Measurements from ENCODE around the gene PEX1. TPM values are rescaled to one million over a fixed set of nuclear protein-coding genes. Genes with fewer than 3 reads are reported as not detected.

Gene PEX1
- total RNA-seq, 1 donor from 2014 or later = 18.3 TPM

- TF ChIP-seq, protein P1, sequence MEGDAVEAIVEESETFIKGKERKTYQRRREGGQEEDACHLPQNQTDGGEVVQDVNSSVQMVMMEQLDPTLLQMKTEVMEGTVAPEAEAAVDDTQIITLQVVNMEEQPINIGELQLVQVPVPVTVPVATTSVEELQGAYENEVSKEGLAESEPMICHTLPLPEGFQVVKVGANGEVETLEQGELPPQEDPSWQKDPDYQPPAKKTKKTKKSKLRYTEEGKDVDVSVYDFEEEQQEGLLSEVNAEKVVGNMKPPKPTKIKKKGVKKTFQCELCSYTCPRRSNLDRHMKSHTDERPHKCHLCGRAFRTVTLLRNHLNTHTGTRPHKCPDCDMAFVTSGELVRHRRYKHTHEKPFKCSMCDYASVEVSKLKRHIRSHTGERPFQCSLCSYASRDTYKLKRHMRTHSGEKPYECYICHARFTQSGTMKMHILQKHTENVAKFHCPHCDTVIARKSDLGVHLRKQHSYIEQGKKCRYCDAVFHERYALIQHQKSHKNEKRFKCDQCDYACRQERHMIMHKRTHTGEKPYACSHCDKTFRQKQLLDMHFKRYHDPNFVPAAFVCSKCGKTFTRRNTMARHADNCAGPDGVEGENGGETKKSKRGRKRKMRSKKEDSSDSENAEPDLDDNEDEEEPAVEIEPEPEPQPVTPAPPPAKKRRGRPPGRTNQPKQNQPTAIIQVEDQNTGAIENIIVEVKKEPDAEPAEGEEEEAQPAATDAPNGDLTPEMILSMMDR (IDR thresholded peaks at IDR 0.05; ENCODE audit: insufficient read depth, low read length, poor library complexity, severe bottlenecking) = no peak
- no peak for DNase-seq (ENCODE audit: low read depth)
- Histone ChIP-seq H3K27me3 (ENCODE audit: control insufficient read depth, insufficient read depth, low read length) (no peaks in the 10 kb centered on the region), H3K4me3 (ENCODE audit: low read depth, low read length) (no peak overlapping the region), H3K36me3 (ENCODE audit: control insufficient read depth, insufficient read depth, low read length) (peaks cover 2% of the 10 kb centered on the region)
These were observed 15.0 kb downstream of the PEX1 start for GRCh38 chr7:92513167-92513902.

DNA sequence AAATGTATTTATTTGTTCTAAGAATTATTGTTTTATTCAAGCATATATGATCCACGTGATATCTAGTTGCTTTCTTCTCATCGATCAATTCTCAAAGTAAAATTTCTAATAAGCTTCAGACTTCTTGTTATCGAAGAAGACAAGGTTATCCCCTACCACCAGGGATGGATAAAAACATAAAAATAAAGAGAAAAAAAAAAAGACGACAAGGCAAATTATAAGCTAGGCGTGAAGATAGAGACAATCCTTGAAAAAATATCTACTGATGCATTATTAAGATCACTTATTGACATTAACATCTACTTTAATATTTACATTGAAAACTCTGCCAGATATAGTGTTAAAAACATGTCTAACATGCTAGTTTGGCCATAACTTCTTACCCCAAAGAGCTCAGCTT, 19.4 kb downstream of the PEX1 start:
- no peak overlapping the region for H3K4me3 ChIP-seq (ENCODE audit: low read depth, low read length)
- TF ChIP-seq, protein P1 (IDR thresholded peaks at IDR 0.05; ENCODE audit: insufficient read depth, low read length, poor library complexity, severe bottlenecking) = no peak
- peaks cover 1% of the 10 kb centered on the region for H3K36me3 ChIP-seq (ENCODE audit: control insufficient read depth, insufficient read depth, low read length)
- DNase-seq (ENCODE audit: low read depth) = no peak
- H3K27me3 ChIP-seq (ENCODE audit: control insufficient read depth, insufficient read depth, low read length) = no peaks in the 10 kb centered on the region

GRCh38 chr7:92506363-92506762, 22.0 kb downstream of the PEX1 start:
- TF ChIP-seq, protein P1 (IDR thresholded peaks at IDR 0.05; ENCODE audit: insufficient read depth, low read length, poor library complexity, severe bottlenecking) = no peak
- no peak overlapping the region for H3K4me3 ChIP-seq (ENCODE audit: low read depth, low read length)
- DNase-seq (ENCODE audit: low read depth) = no peak
- H3K27me3 ChIP-seq (ENCODE audit: control insufficient read depth, insufficient read depth, low read length) = no peaks in the 10 kb centered on the region
- peaks cover 1% of the 10 kb centered on the region for H3K36me3 ChIP-seq (ENCODE audit: control insufficient read depth, insufficient read depth, low read length)

DNA sequence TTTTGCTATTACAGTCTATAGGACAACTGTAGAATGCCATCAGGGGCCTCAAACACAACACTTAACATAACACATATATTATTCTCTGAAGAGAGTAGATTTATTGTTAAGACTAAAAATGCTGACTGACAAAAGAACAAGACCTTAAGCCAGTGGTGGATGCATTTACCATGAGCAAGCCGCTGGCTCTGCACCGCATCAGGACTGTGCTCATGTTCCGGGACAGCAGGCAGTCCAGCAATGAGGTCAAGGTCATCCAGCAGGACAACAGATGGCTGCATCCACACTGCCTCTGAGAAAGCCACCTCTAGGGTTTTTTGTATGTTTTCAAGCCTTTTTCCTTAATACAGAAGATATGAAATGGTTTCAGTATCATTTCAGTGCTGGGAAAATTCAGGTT, 23.8 kb downstream of the PEX1 start:
- H3K36me3 ChIP-seq (ENCODE audit: control insufficient read depth, insufficient read depth, low read length) = peaks cover 3% of the 10 kb centered on the region
- TF ChIP-seq, protein P1 (IDR thresholded peaks at IDR 0.05; ENCODE audit: insufficient read depth, low read length, poor library complexity, severe bottlenecking) = no peak
- no peak overlapping the region for H3K4me3 ChIP-seq (ENCODE audit: low read depth, low read length)
- no peak for DNase-seq (ENCODE audit: low read depth)
- H3K27me3 ChIP-seq (ENCODE audit: control insufficient read depth, insufficient read depth, low read length) = no peaks in the 10 kb centered on the region

- no peak for DNase-seq (ENCODE audit: low read depth)
- Histone ChIP-seq H3K4me3 (ENCODE audit: low read depth, low read length) (no peak overlapping the region), H3K36me3 (ENCODE audit: control insufficient read depth, insufficient read depth, low read length) (peaks cover 3% of the 10 kb centered on the region), H3K27me3 (ENCODE audit: control insufficient read depth, insufficient read depth, low read length) (no peaks in the 10 kb centered on the region)
- TF ChIP-seq, protein P1 (IDR thresholded peaks at IDR 0.05; ENCODE audit: insufficient read depth, low read length, poor library complexity, severe bottlenecking) = no peak
These were observed 24.6 kb downstream of the PEX1 start for GRCh38 chr7:92503767-92504166.

- Histone ChIP-seq H3K27me3 (ENCODE audit: control insufficient read depth, insufficient read depth, low read length) (no peaks in the 10 kb centered on the region), H3K4me3 (ENCODE audit: low read depth, low read length) (no peak overlapping the region), H3K36me3 (ENCODE audit: control insufficient read depth, insufficient read depth, low read length) (peaks cover 1% of the 10 kb centered on the region)
- no peak for DNase-seq (ENCODE audit: low read depth)
- TF ChIP-seq, protein P1 (IDR thresholded peaks at IDR 0.05; ENCODE audit: insufficient read depth, low read length, poor library complexity, severe bottlenecking) = no peak
These were observed 29.8 kb downstream of the PEX1 start for GRCh38 chr7:92498557-92498956.
